HepG2 (cell line): ENCODE results near the gene RTEL1. TPM values are rescaled to one million over a fixed set of nuclear protein-coding genes. Genes with fewer than 3 reads are reported as not detected.
A peak's percentile ranks its signal among the peaks of the same experiment; 100 is the strongest.

Experiments used
- ATAC-seq: fragments of 200-7000 bp; cut with Tn5 transposase; 3 replicates; pipeline ENCODE4 v1.9.1; 2020; ENCODE audit warnings: mild to moderate bottlenecking, moderate library complexity
- BruUV-seq: library from RNA; stranded (reverse); fragments of 400-500 nt; replicated peaks from 2 replicates; lab custom pipeline; 2021; lab: Mats Ljungman, UMichigan
- CTCF ChIA-PET: fragments of 300-600 bp; formaldehyde crosslinking; extraction: SDS; loops from one replicate; lab custom pipeline; 2021; ENCODE audit warnings: low total read pairs, inconsistent platforms, low intra/inter-chr PET ratio; lab: Yijun Ruan, JAX
- POLR2A ChIA-PET: fragments of 350-600 bp; sonication (Branson Sonifier 250); formaldehyde crosslinking; loops from one replicate; lab custom pipeline; 2020; ENCODE audit warnings: antibody characterized with exemption, inconsistent platforms; lab: Yijun Ruan, JAX
- DNase-seq: peaks from one replicate; pipeline ENCODE4 v3.0.0-alpha.2; 2015; ENCODE audit warnings: low spot score
- FAIRE-seq: peaks from 3 replicates; lab custom pipeline; 2011; peaks lifted over from hg19 to GRCh38; lab: Jason Lieb, UNC
- H2AFZ ChIP-seq: one replicate; pipeline ENCODE4 v1.6.1; 2011; ENCODE audit warnings: low read length, inconsistent platforms
- H3K27ac ChIP-seq: fragments of 300-600 bp; 3 replicates; pipeline ENCODE4 v1.8.0; 2011; ENCODE audit warnings: mixed run types, mild to moderate bottlenecking, mixed read lengths, low read length, inconsistent platforms; ENCODE audit not compliant: insufficient read depth; ENCODE audit errors: extremely low read length
- H3K27me3 ChIP-seq, 2 experiments: fragments of 200-600 bp in 1 of 2; 2 replicates in 1 of 2; 3 replicates in 1 of 2; pipeline versions ENCODE4 v1.6.0 to v1.8.0; 2011; ENCODE audit warnings: low read length in 2 of 2, mild to moderate bottlenecking in 2 of 2, moderate library complexity in 2 of 2, inconsistent platforms in 1 of 2; ENCODE audit not compliant: insufficient read depth in 2 of 2, control insufficient read depth in 1 of 2
- H3K36me3 ChIP-seq, 2 experiments: fragments of 200-600 bp in 1 of 2; replicated peaks in 1 of 2; 2 replicates in 1 of 2; 3 replicates in 1 of 2; pipeline versions ENCODE4 v1.5.1 to v1.8.0; 2011; ENCODE audit warnings: low read length in 2 of 2, inconsistent platforms in 1 of 2; ENCODE audit not compliant: insufficient read depth in 2 of 2, control insufficient read depth in 1 of 2
- H3K4me1 ChIP-seq: 2 replicates; pipeline ENCODE4 v1.5.1; 2012; ENCODE audit warnings: low read length, inconsistent platforms; ENCODE audit not compliant: insufficient read depth
- H3K4me2 ChIP-seq: 2 replicates; pipeline ENCODE4 v1.6.0; 2011; ENCODE audit warnings: low read depth, low read length, inconsistent platforms
- H3K4me3 ChIP-seq, 3 experiments: fragments of 200-600 bp in 1 of 3; sonication (generic), shearing (Covaris generic) in 1 of 3; replicated peaks in 1 of 3; 2 replicates each; pipeline ENCODE4 v1.5.1; 2011 to 2016; ENCODE audit warnings: low read length in 3 of 3, inconsistent platforms in 2 of 3, low read depth in 2 of 3, mild to moderate bottlenecking in 2 of 3, control low read depth in 1 of 3, mixed read lengths in 1 of 3; ENCODE audit not compliant: insufficient read depth in 1 of 3
- H3K79me2 ChIP-seq: one replicate; pipeline ENCODE4 v1.6.1; 2011; ENCODE audit warnings: low read length, inconsistent platforms; ENCODE audit not compliant: insufficient read depth
- H3K9ac ChIP-seq: 2 replicates; pipeline ENCODE4 v1.6.0; 2011; ENCODE audit warnings: mild to moderate bottlenecking, low read depth, low read length, inconsistent platforms; ENCODE audit not compliant: insufficient read depth
- H3K9me3 ChIP-seq: 2 replicates; pipeline ENCODE4 v1.5.1; 2012; ENCODE audit warnings: mild to moderate bottlenecking, low read length
- H4K20me1 ChIP-seq: 2 replicates; pipeline ENCODE4 v1.6.0; 2011; ENCODE audit warnings: inconsistent platforms, mild to moderate bottlenecking, low read length, moderate library complexity; ENCODE audit not compliant: insufficient read depth
- CENPX ChIP-seq: sonication (generic); formaldehyde crosslinking; IDR thresholded peaks from 2 replicates; pipeline ENCODE4 v1.9.0; 2021; ENCODE audit warnings: mild to moderate bottlenecking, missing genetic modification reagents, moderate library complexity
- DNMT3B ChIP-seq: conservative IDR thresholded peaks from 2 replicates; pipeline ENCODE4 v1.6.1; 2016; ENCODE audit warnings: missing biosample characterization, control low read depth
- GABPB1 ChIP-seq: IDR thresholded peaks from 2 replicates; pipeline ENCODE4 v1.6.1; 2016; ENCODE audit warnings: mild to moderate bottlenecking, missing genetic modification reagents, moderate library complexity, missing compliant biosample characterization
- HCFC1 ChIP-seq: fragments of 150-350 bp; IDR thresholded peaks from 2 replicates; pipeline ENCODE4 v1.6.1; 2014; ENCODE audit warnings: low read depth, low read length
- HOMEZ ChIP-seq: IDR thresholded peaks from 2 replicates; pipeline ENCODE4 v1.6.1; 2016; ENCODE audit warnings: low read depth
- IRF2 ChIP-seq: IDR thresholded peaks from 2 replicates; pipeline ENCODE4 v1.6.1; 2018; ENCODE audit warnings: missing genetic modification reagents, missing compliant biosample characterization
- MTA1 ChIP-seq: sonication (generic); formaldehyde crosslinking; IDR thresholded peaks from 2 replicates; pipeline ENCODE4 v1.4.0; 2020; ENCODE audit warnings: missing genetic modification reagents, mild to moderate bottlenecking, borderline replicate concordance
- MTERF4 ChIP-seq: sonication (generic); formaldehyde crosslinking; IDR thresholded peaks from 2 replicates; pipeline ENCODE4 v1.8.0; 2023; ENCODE audit warnings: mild to moderate bottlenecking, missing genetic modification reagents
- NCOA5 ChIP-seq: sonication (generic); formaldehyde crosslinking; IDR thresholded peaks from 2 replicates; pipeline ENCODE4 v1.4.0; 2020; ENCODE audit warnings: missing genetic modification reagents
- SALL2 ChIP-seq: sonication (generic); formaldehyde crosslinking; IDR thresholded peaks from 2 replicates; pipeline ENCODE4 v1.8.1; 2023; ENCODE audit warnings: mild to moderate bottlenecking, missing genetic modification reagents, inconsistent platforms
- SIX1 ChIP-seq: sonication (generic); formaldehyde crosslinking; IDR thresholded peaks from 2 replicates; pipeline ENCODE4 v1.4.0; 2020; ENCODE audit warnings: missing genetic modification reagents, borderline replicate concordance
- SOX6 ChIP-seq, 2 experiments: fragments of 450-650 bp in 1 of 2; sonication (generic) in 1 of 2; formaldehyde crosslinking in 1 of 2; IDR thresholded peaks; 2 replicates each; pipeline versions ENCODE4 v1.4.0 to v1.6.1; 2017 to 2020; ENCODE audit warnings: antibody characterized with exemption in 1 of 2, mild to moderate bottlenecking in 1 of 2, missing genetic modification reagents in 1 of 2
- THAP7 ChIP-seq: sonication (generic); formaldehyde crosslinking; IDR thresholded peaks from 2 replicates; pipeline ENCODE4 v1.8.1; 2023; ENCODE audit warnings: mild to moderate bottlenecking, missing genetic modification reagents
- THAP9 ChIP-seq: sonication (generic); formaldehyde crosslinking; IDR thresholded peaks from 2 replicates; pipeline ENCODE4; 2020; ENCODE audit warnings: missing genetic modification reagents, mild to moderate bottlenecking, borderline replicate concordance
- ZFP90 ChIP-seq: sonication (generic); formaldehyde crosslinking; IDR thresholded peaks from 2 replicates; pipeline ENCODE4 v1.8.0; 2022; ENCODE audit warnings: missing genetic modification reagents, mild to moderate bottlenecking, inconsistent platforms, borderline replicate concordance
- ZNF607 ChIP-seq: sonication (generic); formaldehyde crosslinking; IDR thresholded peaks from 2 replicates; pipeline ENCODE4 v1.5.1; 2020; ENCODE audit warnings: missing genetic modification reagents, mild to moderate bottlenecking, borderline replicate concordance
- ZNF629 ChIP-seq: sonication (generic); formaldehyde crosslinking; conservative IDR thresholded peaks from 2 replicates; pipeline ENCODE4 v1.5.0; 2020; ENCODE audit warnings: missing genetic modification reagents
- ZNF740 ChIP-seq: sonication (generic); formaldehyde crosslinking; IDR thresholded peaks from 2 replicates; pipeline ENCODE4 v1.4.0; 2020; ENCODE audit warnings: missing genetic modification reagents
- WGBS: methylation state at CpG from one replicate; pipeline ENCODE4 v1.1.6; 2017; ENCODE audit warnings: low lambda C conversion rate; 5-methylcytosine and 5-hydroxymethylcytosine counted together
- in situ Hi-C: cut with HindIII; loops from 2 replicates; pipeline ENCODE4 v1.10.0; 2017; ENCODE audit warnings: low pct_unique_long_range_greater_than_20kb; ENCODE audit not compliant: extremely low pct_ligation_motif_present
- intact Hi-C: fragments of 100-400 bp; cut with micrococcal nuclease; formaldehyde crosslinking; loops from one replicate; pipeline ENCODE4 v1.10.0; 2022; ENCODE audit not compliant: unreplicated experiment
- polyA plus RNA-seq, 8 experiments: library from polyadenylated mRNA; depleted of rRNA in 3 of 8; stranded (reverse) in 7 of 8; unstranded in 1 of 8; fragments of >200 nt; fragmentation: Illumina TruSeq in 4 of 8; extraction: Trizol in 4 of 8; gene quantifications; 2 replicates each; pipeline versions ENCODE4 v1.2.1 to v1.2.3, GENCODE V29; 2011 to 2016; ENCODE audit warnings: low read depth in 4 of 8, missing spikeins in 1 of 8, mixed read lengths in 1 of 8; ENCODE audit not compliant: insufficient read depth in 1 of 8
- total RNA-seq, 5 experiments: library from RNA; depleted of rRNA; stranded (reverse); fragments of >200 nt; fragmentation: Illumina TruSeq; extraction: Trizol; gene quantifications; 2 replicates each; pipeline ENCODE4 v1.2.3, GENCODE V29; 2016; ENCODE audit warnings: low read depth in 1 of 5

RTEL1 gene
- total and polyA plus RNA-seq, 2 of the 13 experiments (the other 11 are each of a cell fraction or from before 2014, with no cell fraction given), result 21.8 to 36.4 TPM

GRCh38 chr20:63738687-63739129 is 80.6 kb downstream of the RTEL1 start:
- ATAC-seq, result peak; percentile 16
- TF ChIP-seq DNMT3B (CRISPR knock-in tag) (no peak), MTA1 (CRISPR knock-in tag) (no peak), SIX1 (CRISPR knock-in tag) (no peak), GABPB1 (no peak), NCOA5 (CRISPR knock-in tag) (peak; percentile 8; the same call in 1 of the 2 replicates), HCFC1 (no peak), IRF2 (no peak), THAP9 (CRISPR knock-in tag) (peak; percentile 56; the same call in 1 of the 2 replicates), ZFP90 (CRISPR knock-in tag) (no peak), ZNF629 (CRISPR knock-in tag) (0 out of 2 replicates have a peak, but pooled peaks have one; percentile 1), SALL2 (CRISPR knock-in tag) (no peak), THAP7 (CRISPR knock-in tag) (peak; percentile 56; the same call in 1 of the 2 replicates), ZNF607 (CRISPR knock-in tag) (no peak; the same call in 1 of the 2 replicates), HOMEZ (no peak), CENPX (CRISPR knock-in tag) (no peak), ZNF740 (CRISPR knock-in tag) (no peak), SOX6 (IDR thresholded peaks at IDR 0.05) (no peak), SOX6 (CRISPR knock-in tag; IDR thresholded peaks at IDR 0.05) (no peak), MTERF4 (CRISPR knock-in tag) (no peak)

More at GRCh38 chr20:63738687-63739129, 80.6 kb downstream of the RTEL1 start:
- ChIA-PET CTCF (interaction anchor here (2.5 kb wide), 1 partner anchor 31 kb away, joined by 8 read pairs; the partner anchor contains the start of genes ARFRP1 and ZGPAT), POLR2A (interaction anchor here (0.5 to 7.3 kb wide), 32 partner anchors 11 to 1671 kb away, joined by 3 to 190 read pairs (median 4); partner anchors contain the start of genes ARFRP1, C20orf204, GMEB2 and PRPF6)
- Histone ChIP-seq H3K79me2 (peaks cover 23% of the 10 kb centered on the region), H3K9me3 (no peaks in the 10 kb centered on the region), H3K4me3 (peak overlapping the region; percentile 74 to 93 (median 85)), H2AFZ (no peak overlapping the region), H4K20me1 (no peaks in the 10 kb centered on the region), H3K4me2 (peak overlapping the region; percentile 90), H3K4me1 (peaks cover 64% of the 10 kb centered on the region), H3K27me3 (no peaks in the 10 kb centered on the region), H3K27ac (peak overlapping the region; percentile 93), H3K36me3 (peaks cover 31 to 38% of the 10 kb centered on the region in 2 experiments), H3K9ac (peak overlapping the region; percentile 87)
- TSS peak; percentile 69 for BruUV-seq
- in situ Hi-C loops (no loop called here), intact Hi-C loops (loop anchor here (1.0 to 5.0 kb wide), 2 partner anchors 11 to 201 kb away; partner anchors contain the start of gene PTK6)
- 0% methylated on average over 24 of the region's 26 CpGs for WGBS
- DNase-seq (peak; percentile 71), FAIRE-seq (no peak)
